Stimulated activated CD4-positive, alpha-beta T cell treated with anti-CD3 and anti-CD28 coated beads, TNF-alpha, amount 100 ng/mL, for 48 hours (primary cell): ENCODE measurements around the gene RET.
"Not testable (repeated sequence)": the region's sequence is repeated elsewhere in the genome, so short reads cannot be mapped to it uniquely, and the experiment has no call there.

Experiments
- DNase-seq, 3 donors: peaks; one replicate each; pipeline ENCODE4 v3.0.0-alpha.2; 2020; ENCODE audit warnings: low read depth in 3 of 3

RET gene

GRCh38 chr10:43077421-43078171, 727 bp downstream of the RET start:
- DNase-seq: no peak

GRCh38 chr10:43078175-43078985, 1.5 kb downstream of the RET start:
- no peak for DNase-seq

GRCh38 chr10:43078986-43079273, 2.1 kb downstream of the RET start:
- no peak for DNase-seq

GRCh38 chr10:43079856-43080255, 3.0 kb downstream of the RET start:
- no peak for DNase-seq

GRCh38 chr10:43082087-43082486, 5.2 kb downstream of the RET start:
- no peak for DNase-seq

- DNase-seq: no peak
These were observed 5.9 kb downstream of the RET start for GRCh38 chr10:43082746-43083145.

GRCh38 chr10:43083764-43084163, 6.9 kb downstream of the RET start:
- no peak for DNase-seq

GRCh38 chr10:43084812-43085211, 7.9 kb downstream of the RET start:
- DNase-seq: no peak

- no peak for DNase-seq
These were observed 9.6 kb downstream of the RET start for GRCh38 chr10:43086321-43086942.

- DNase-seq: no peak
These were observed 12.7 kb downstream of the RET start for GRCh38 chr10:43089519-43089918.

- DNase-seq: no peak
These were observed 13.3 kb downstream of the RET start for GRCh38 chr10:43090188-43090587.

- no peak for DNase-seq
These were observed 13.8 kb downstream of the RET start for GRCh38 chr10:43090664-43091063.

- DNase-seq: no peak
These were observed 15.0 kb downstream of the RET start for GRCh38 chr10:43091846-43092245.

- DNase-seq: no peak
These were observed 16.7 kb downstream of the RET start for GRCh38 chr10:43093423-43094076.

- DNase-seq: no peak
These were observed 17.2 kb downstream of the RET start for GRCh38 chr10:43094085-43094484.

- not testable (repeated sequence) for DNase-seq
These were observed 22.5 kb downstream of the RET start for GRCh38 chr10:43099339-43099738.

GRCh38 chr10:43099928-43100327, 23.1 kb downstream of the RET start:
- no peak for DNase-seq

- DNase-seq: no peak
These were observed 23.5 kb downstream of the RET start for GRCh38 chr10:43100366-43100765.

- no peak for DNase-seq
These were observed 25.4 kb downstream of the RET start for GRCh38 chr10:43102063-43102828.

- peak; percentile 61 to 79 (median 64) for DNase-seq
These were observed 28.5 kb downstream of the RET start for GRCh38 chr10:43105102-43105955.

GRCh38 chr10:43105956-43106229, 29.0 kb downstream of the RET start:
- no peak for DNase-seq
